Measurements from ENCODE around the gene HEYL. TPM values are rescaled to one million over a fixed set of nuclear protein-coding genes. Genes with fewer than 3 reads are reported as not detected.

HEYL gene
- total and polyA plus RNA-seq, 2 of the 8 experiments (the other 6 are each of a cell fraction or from before 2014, with no cell fraction given), result 1.8 to 3.1 TPM

DNA sequence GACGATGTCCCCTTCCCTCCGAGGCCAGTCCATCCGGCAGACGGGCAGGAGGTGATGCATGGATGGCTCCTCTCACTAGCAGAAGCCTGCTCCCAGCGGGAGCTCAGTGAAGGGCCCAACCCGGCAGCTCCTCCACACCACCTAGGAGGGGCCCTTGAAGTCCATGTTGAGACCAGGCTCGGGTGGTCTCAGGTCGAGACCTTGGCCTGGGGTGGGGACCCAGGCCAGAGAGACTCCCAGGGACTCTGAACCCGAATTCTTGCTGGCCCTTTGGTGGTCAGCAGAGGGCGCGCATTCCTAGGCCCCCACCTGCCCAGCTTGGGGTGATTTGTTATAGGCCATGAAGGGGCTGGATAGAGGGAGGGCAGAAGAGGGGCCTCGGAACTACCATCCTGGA, 33.1 kb upstream of the HEYL start:
- Histone ChIP-seq H2BK120ac (replicated peaks; ENCODE audit: low read depth, low read length) (no peak overlapping the region), H3K36me3 (ENCODE audit: control insufficient read depth in 2 of 4, insufficient read depth in 4 of 4, low read length in 3 of 4) (peaks cover 0 to 3% (median 0%) of the 10 kb centered on the region in 4 experiments; a peak in 1 of 8 replicates), H4K8ac (ENCODE audit: extremely low read depth, insufficient read depth, low read length) (no peak overlapping the region), H3K14ac (ENCODE audit: insufficient read length) (no peak overlapping the region), H3K79me2 (ENCODE audit: control insufficient read depth in 1 of 2, insufficient read depth in 2 of 2, low read length in 2 of 2) (no peaks in the 10 kb centered on the region), H3K23me2 (ENCODE audit: low read depth, low read length) (peaks cover 3% of the 10 kb centered on the region; the same call in 1 of the 2 replicates), H3K27me3 (replicated peaks in 1 of 4; ENCODE audit: control insufficient read depth in 3 of 4, extremely low read depth in 1 of 4, insufficient read depth in 3 of 4, low read length in 3 of 4) (peaks cover 67 to 93% (median 87%) of the 10 kb centered on the region in 4 experiments), H3K4me2 (ENCODE audit: insufficient read depth in 1 of 2, low read depth in 2 of 2, low read length in 2 of 2) (peak overlapping the region; percentile 90), H2BK15ac (ENCODE audit: low read length) (no peak overlapping the region), H4K91ac (replicated peaks; ENCODE audit: insufficient read length, low read length) (no peak overlapping the region), H3K18ac (ENCODE audit: extremely low read depth, low read length) (no peak overlapping the region), H4K5ac (ENCODE audit: insufficient read length, low read depth, low read length) (no peak overlapping the region), H2AFZ (ENCODE audit: low read length) (no peak overlapping the region), H3K4me1 (replicated peaks in 1 of 4; ENCODE audit: control insufficient read depth in 3 of 4, insufficient read depth in 4 of 4, low read length in 3 of 4) (peaks cover 0 to 11% (median 5%) of the 10 kb centered on the region in 4 experiments; a peak in 5 of 7 replicates), H2BK12ac (ENCODE audit: low read depth, low read length) (no peak overlapping the region), H3K27ac (ENCODE audit: low read depth, low read length) (no peak overlapping the region), H3K23ac (ENCODE audit: insufficient read length) (no peak overlapping the region), H2BK20ac (ENCODE audit: low read length) (no peak overlapping the region), H3K9me3 (ENCODE audit: insufficient read depth in 2 of 2, low read depth in 1 of 2, low read length in 1 of 2) (no peaks in the 10 kb centered on the region; a peak in 1 of 4 replicates), H3K4me3 (ENCODE audit: extremely low read depth in 1 of 4, insufficient read depth in 2 of 4, low read depth in 3 of 4, low read length in 4 of 4) (peak overlapping the region; percentile 27 to 61 (median 36); a peak in 5 of 8 replicates), H2AK5ac (ENCODE audit: low read depth, low read length) (no peak overlapping the region), H2BK5ac (ENCODE audit: low read depth, low read length) (no peak overlapping the region), H4K20me1 (replicated peaks in 1 of 2; ENCODE audit: control insufficient read depth in 1 of 2, insufficient read depth in 2 of 2, low read length in 2 of 2) (peaks cover 1 to 6% of the 10 kb centered on the region in 2 experiments), H3K9ac (replicated peaks in 1 of 4; ENCODE audit: extremely low read depth in 1 of 4, low read depth in 3 of 4, low read length in 3 of 4) (no peak overlapping the region), H3K79me1 (ENCODE audit: low read depth, low read length) (no peaks in the 10 kb centered on the region), H3K4ac (replicated peaks; ENCODE audit: insufficient read length, low read depth, low read length) (no peak overlapping the region), H3K56ac (replicated peaks; ENCODE audit: insufficient read length, low read depth, low read length) (no peak overlapping the region)
- WGBS, 2 experiments (ENCODE audit: extremely low coverage in 1 of 2, insufficient coverage in 1 of 2, insufficient read length in 1 of 2, insufficient replicate concordance in 2 of 2, low coverage in 1 of 2, low lambda C conversion rate in 2 of 2, missing lambda C conversion rate in 1 of 2), result 14% methylated on average over 12 of the region's 12 CpGs; no CpG with 5 or more reads in 1 of the 2 experiments
- ChIA-PET POLR2A (ENCODE audit: partially characterized antibody) (interaction anchor here (1.0 to 3.4 kb wide), 3 partner anchors 19 to 67 kb away, joined by 3 to 15 read pairs (median 4); partner anchors contain the start of gene HPCAL4), CTCF (ENCODE audit: partially characterized antibody) (interaction anchor here (0.8 to 10.5 kb wide), 30 partner anchors 8 to 359 kb away, joined by 3 to 184 read pairs (median 12); partner anchors contain the start of genes HEYL, HPCAL4, PABPC4 and PPIE)
- TF ChIP-seq RAD21 (IDR thresholded peaks at IDR 0.05 in 1 of 2, conservative IDR thresholded peaks at IDR 0.05 in 1 of 2; ENCODE audit: low read depth in 2 of 2, low read length in 2 of 2), result peak; percentile 51 to 69
- peak; percentile 54 for TF ChIP-seq TEAD4 (IDR thresholded peaks at IDR 0.05; ENCODE audit: low read depth, low read length)
- TF ChIP-seq GTF2F1 (IDR thresholded peaks at IDR 0.05; ENCODE audit: borderline replicate concordance, low read depth, low read length), result no peak
- TF ChIP-seq, protein P1, sequence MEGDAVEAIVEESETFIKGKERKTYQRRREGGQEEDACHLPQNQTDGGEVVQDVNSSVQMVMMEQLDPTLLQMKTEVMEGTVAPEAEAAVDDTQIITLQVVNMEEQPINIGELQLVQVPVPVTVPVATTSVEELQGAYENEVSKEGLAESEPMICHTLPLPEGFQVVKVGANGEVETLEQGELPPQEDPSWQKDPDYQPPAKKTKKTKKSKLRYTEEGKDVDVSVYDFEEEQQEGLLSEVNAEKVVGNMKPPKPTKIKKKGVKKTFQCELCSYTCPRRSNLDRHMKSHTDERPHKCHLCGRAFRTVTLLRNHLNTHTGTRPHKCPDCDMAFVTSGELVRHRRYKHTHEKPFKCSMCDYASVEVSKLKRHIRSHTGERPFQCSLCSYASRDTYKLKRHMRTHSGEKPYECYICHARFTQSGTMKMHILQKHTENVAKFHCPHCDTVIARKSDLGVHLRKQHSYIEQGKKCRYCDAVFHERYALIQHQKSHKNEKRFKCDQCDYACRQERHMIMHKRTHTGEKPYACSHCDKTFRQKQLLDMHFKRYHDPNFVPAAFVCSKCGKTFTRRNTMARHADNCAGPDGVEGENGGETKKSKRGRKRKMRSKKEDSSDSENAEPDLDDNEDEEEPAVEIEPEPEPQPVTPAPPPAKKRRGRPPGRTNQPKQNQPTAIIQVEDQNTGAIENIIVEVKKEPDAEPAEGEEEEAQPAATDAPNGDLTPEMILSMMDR (IDR thresholded peaks at IDR 0.05; ENCODE audit: control extremely low read depth in 1 of 3, insufficient read depth in 1 of 3, low read depth in 1 of 3, low read length in 3 of 3), result peak; percentile 67 to 81 (median 74)
- FAIRE-seq, result no peak
- DNase-seq (ENCODE audit: low read depth in 1 of 2, low spot score in 2 of 2), result peak in 1 of 2 experiments; percentile 81
